ENCODE results near the gene ACSF3.

ACSF3 gene

DNA sequence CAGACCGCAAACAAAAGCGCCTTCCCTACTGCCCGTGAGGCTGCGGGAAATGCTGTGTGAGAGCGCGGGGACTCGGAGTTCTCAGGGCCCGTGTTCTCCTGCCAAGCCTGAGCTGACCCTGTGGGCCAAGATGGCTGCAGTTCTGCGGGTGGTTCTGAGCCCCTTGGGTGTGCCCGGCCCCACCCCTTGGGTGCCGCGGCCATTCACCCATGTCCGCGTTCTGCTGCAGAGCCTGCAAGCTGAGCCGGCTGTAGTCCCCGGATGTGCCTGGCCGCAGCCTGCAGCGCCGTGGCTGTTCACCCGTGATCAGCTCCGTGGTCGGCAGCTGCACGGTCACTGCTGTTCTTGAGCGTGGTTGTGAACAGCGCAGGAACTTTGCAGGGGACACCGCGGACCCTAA is 20.0 kb downstream of the ACSF3 start:
- no peak for DNase-seq (ENCODE audit: low read depth, low spot score)
- H3K36me3 ChIP-seq (ENCODE audit: insufficient read depth, low read length) = no peaks in the 10 kb centered on the region
- no peaks in the 10 kb centered on the region for H3K9me3 ChIP-seq (ENCODE audit: low read depth, low read length)
- no peak overlapping the region for H3K4me3 ChIP-seq
- no peak overlapping the region for H3K27ac ChIP-seq
- TF ChIP-seq EZH2 (IDR thresholded peaks at IDR 0.05) (no peak), POLR2AphosphoS5 (IDR thresholded peaks at IDR 0.05; ENCODE audit: borderline replicate concordance, low read depth, low read length) (no peak), FOXP2 (optimal IDR thresholded peaks at IDR 0.05; ENCODE audit: control extremely low read depth, extremely low read length, insufficient read depth) (no peak)
- H3K9ac ChIP-seq (ENCODE audit: insufficient read length) = no peak overlapping the region

DNA sequence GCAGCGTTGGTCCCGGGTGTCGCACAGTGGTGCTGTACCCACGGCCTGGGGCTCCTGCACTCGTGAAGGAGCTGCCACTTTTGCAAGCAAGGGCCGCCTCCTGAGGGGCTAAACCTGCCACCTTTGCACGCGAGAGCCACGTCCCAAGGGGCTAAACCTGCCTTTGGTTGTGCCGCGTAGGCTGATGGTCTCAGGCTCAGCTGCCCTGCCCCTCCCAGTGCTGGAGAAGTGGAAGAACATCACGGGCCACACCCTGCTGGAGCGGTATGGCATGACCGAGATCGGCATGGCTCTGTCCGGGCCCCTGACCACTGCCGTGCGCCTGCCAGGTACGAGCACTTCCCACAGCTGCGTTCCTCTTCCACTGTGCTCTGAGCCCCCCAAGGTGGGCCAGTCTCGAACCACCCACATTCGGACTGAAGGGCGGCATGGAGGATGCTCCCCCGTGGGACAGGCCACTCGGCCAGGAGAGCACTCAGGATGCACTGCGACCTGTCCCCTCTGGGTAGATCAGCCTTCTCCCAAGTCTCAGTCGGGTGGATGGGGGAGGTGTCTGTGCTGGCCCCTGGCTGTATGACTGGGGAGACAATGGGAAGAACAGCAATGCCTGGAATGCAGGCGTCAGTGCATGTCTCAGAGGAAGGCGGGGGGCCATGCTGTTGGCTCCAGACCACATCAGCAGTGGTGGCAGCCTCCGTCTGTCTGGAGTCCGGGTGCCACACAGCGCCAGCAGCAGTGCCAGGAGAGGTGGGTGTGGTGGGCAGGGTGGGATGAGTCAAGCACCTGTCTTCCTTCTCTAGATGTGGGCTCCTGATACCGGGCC is 20.7 kb downstream of the ACSF3 start:
- Histone ChIP-seq H3K9me3 (ENCODE audit: low read depth, low read length) (no peaks in the 10 kb centered on the region), H3K9ac (ENCODE audit: insufficient read length) (no peak overlapping the region), H3K36me3 (ENCODE audit: insufficient read depth, low read length) (no peaks in the 10 kb centered on the region), H3K27ac (no peak overlapping the region), H3K4me3 (no peak overlapping the region)
- TF ChIP-seq EZH2 (IDR thresholded peaks at IDR 0.05) (no peak), FOXP2 (optimal IDR thresholded peaks at IDR 0.05; ENCODE audit: control extremely low read depth, extremely low read length, insufficient read depth) (no peak)
- DNase-seq (ENCODE audit: low read depth, low spot score) = no peak

DNA sequence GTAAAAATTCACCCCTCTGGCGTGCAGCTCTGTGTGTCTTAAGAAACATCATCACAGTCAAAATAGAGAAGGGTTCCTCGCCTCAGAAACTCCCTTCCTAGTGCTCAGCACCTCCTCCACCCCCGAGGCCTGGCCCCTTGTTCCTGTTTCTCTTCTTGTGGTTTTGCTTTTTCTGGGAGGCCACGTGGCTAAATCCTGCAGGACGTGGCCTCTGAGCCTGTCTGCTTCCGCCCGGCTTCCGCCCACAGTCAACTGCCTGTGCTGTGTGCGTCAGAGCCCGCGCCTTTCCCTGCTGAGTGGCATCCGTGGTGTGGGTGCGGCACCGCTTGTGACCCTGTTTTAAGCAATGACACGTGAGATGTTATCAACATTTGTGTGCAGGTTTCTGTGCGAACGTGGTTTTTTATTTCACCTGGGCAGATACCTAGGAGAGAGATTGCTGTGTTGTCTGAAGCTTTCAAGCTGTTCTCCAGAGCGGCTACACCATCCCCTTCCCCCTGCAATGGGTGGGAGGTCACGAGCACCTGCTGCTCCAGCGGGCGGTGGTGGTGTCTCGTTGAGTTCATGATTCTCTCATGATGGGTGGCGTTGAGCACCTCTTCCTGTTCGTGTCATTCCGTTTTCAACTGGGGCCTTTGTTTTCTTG is 21.7 kb downstream of the ACSF3 start:
- Histone ChIP-seq H3K9me3 (ENCODE audit: low read depth, low read length) (no peaks in the 10 kb centered on the region), H3K36me3 (ENCODE audit: insufficient read depth, low read length) (no peaks in the 10 kb centered on the region), H3K4me3 (no peak overlapping the region), H3K27ac (no peak overlapping the region), H3K9ac (ENCODE audit: insufficient read length) (no peak overlapping the region)
- no peak for DNase-seq (ENCODE audit: low read depth, low spot score)
- TF ChIP-seq EZH2 (IDR thresholded peaks at IDR 0.05) (no peak), FOXP2 (optimal IDR thresholded peaks at IDR 0.05; ENCODE audit: control extremely low read depth, extremely low read length, insufficient read depth) (no peak), POLR2AphosphoS5 (IDR thresholded peaks at IDR 0.05; ENCODE audit: borderline replicate concordance, low read depth, low read length) (no peak)

DNA sequence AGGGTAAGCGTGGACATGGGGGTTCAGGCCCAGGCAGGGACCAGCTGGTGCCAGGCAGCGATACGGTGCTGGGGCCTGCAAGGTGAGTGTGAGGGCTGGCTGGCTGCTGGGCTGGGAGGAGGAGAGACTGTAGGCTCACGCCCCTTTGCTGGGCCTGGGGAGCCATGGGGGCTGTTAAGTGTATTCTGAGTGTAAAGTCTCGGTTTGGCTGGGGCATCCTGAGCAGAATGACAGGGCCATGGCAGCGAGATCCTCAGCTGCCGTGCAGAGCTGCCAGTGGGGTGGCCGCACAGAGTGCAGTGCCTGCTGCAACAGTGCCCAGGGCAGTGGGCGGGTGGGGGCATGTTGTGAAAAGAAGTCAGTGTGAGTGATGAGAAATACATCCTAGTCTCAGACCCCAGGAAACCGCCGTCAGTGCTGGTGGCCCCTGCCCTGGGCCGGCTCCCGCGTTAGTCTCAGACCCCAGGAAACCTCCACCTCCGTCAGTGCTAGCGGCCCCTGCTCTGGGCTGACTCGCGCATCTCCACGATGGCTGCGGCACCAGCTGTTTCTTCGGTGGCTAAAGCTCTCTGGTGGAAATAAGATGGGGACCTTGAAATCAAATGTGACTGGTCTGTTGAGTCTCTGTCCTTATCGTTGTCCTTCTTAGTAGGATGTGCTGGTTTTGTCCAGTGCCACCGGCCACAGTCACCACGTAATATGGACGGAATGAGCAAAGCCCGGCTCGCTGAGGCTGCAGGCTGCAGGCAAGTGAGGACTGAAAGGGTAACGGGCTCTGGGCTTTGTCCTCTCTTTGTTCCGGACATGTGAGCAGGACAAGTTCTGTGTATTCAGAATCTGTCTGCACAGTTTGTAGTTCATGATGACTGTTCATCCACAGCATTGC is 22.9 kb downstream of the ACSF3 start:
- Histone ChIP-seq H3K36me3 (ENCODE audit: insufficient read depth, low read length) (no peaks in the 10 kb centered on the region), H3K9me3 (ENCODE audit: low read depth, low read length) (no peaks in the 10 kb centered on the region), H3K4me3 (no peak overlapping the region), H3K27ac (no peak overlapping the region), H3K9ac (ENCODE audit: insufficient read length) (no peak overlapping the region)
- TF ChIP-seq POLR2AphosphoS5 (IDR thresholded peaks at IDR 0.05; ENCODE audit: borderline replicate concordance, low read depth, low read length) (no peak), EZH2 (IDR thresholded peaks at IDR 0.05) (no peak), FOXP2 (optimal IDR thresholded peaks at IDR 0.05; ENCODE audit: control extremely low read depth, extremely low read length, insufficient read depth) (no peak)
- DNase-seq (ENCODE audit: low read depth, low spot score) = no peak

DNA sequence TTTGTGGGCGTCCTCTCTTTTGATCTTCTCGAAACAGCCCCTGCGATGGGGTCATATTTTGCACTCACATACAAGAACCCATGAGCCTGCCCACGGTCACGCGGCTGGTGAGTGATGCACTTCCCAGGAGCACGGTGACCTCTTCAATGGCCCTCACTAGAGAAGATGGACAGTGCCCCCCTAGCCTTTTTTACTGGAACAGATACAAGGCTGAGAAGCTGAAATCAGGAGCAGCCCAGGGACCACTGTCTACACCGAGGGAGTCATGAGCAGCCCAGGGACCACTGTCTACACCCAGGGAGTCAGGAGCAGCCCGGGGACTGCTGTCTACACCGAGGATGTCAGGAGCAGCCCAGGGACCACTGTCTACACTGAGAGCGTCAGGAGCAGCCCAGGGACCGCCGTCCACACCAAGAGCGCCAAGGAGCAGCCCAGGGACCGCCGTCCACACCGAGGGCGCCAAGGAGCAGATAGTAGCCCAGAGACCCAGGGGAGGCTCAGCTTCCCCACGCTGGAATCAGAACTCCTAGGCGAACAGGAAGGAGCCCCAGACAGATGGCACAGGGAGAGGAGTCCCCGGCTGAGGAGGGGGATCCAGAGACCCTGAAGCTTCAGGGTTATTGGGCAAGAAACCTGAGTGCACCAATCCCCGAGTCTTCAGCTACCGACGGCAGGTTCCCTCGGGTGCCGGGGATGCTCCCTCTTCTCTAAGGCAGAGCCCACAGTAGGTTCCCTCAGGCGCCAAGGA is 23.7 kb downstream of the ACSF3 start:
- Histone ChIP-seq H3K9me3 (ENCODE audit: low read depth, low read length) (no peaks in the 10 kb centered on the region), H3K36me3 (ENCODE audit: insufficient read depth, low read length) (no peaks in the 10 kb centered on the region), H3K27ac (no peak overlapping the region), H3K9ac (ENCODE audit: insufficient read length) (no peak overlapping the region), H3K4me3 (no peak overlapping the region)
- TF ChIP-seq FOXP2 (optimal IDR thresholded peaks at IDR 0.05; ENCODE audit: control extremely low read depth, extremely low read length, insufficient read depth) (no peak), POLR2AphosphoS5 (IDR thresholded peaks at IDR 0.05; ENCODE audit: borderline replicate concordance, low read depth, low read length) (no peak), EZH2 (IDR thresholded peaks at IDR 0.05) (no peak)
- no peak for DNase-seq (ENCODE audit: low read depth, low spot score)

DNA sequence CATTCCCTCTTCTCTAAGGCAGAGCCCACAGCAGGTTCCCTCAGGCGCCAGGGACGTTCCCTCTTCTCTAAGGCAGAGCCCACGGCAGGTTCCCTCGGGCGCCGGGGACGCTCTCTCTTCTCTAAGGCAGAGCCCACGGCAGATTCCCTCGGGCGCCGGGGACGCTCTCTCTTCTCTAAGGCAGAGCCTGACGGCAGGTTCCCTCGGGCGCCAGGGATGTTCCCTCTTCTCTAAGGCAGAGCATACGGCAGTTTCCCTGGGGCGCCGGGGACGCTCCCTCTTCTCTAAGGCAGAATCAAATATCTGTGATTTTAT is 24.3 kb downstream of the ACSF3 start:
- TF ChIP-seq POLR2AphosphoS5 (IDR thresholded peaks at IDR 0.05; ENCODE audit: borderline replicate concordance, low read depth, low read length) = no peak
- no peak for TF ChIP-seq FOXP2 (optimal IDR thresholded peaks at IDR 0.05; ENCODE audit: control extremely low read depth, extremely low read length, insufficient read depth)
- no peaks in the 10 kb centered on the region for H3K36me3 ChIP-seq (ENCODE audit: insufficient read depth, low read length)
- no peak overlapping the region for H3K27ac ChIP-seq
- no peak overlapping the region for H3K4me3 ChIP-seq
- DNase-seq (ENCODE audit: low read depth, low spot score) = no peak
- no peak overlapping the region for H3K9ac ChIP-seq (ENCODE audit: insufficient read length)
- no peaks in the 10 kb centered on the region for H3K9me3 ChIP-seq (ENCODE audit: low read depth, low read length)

DNA sequence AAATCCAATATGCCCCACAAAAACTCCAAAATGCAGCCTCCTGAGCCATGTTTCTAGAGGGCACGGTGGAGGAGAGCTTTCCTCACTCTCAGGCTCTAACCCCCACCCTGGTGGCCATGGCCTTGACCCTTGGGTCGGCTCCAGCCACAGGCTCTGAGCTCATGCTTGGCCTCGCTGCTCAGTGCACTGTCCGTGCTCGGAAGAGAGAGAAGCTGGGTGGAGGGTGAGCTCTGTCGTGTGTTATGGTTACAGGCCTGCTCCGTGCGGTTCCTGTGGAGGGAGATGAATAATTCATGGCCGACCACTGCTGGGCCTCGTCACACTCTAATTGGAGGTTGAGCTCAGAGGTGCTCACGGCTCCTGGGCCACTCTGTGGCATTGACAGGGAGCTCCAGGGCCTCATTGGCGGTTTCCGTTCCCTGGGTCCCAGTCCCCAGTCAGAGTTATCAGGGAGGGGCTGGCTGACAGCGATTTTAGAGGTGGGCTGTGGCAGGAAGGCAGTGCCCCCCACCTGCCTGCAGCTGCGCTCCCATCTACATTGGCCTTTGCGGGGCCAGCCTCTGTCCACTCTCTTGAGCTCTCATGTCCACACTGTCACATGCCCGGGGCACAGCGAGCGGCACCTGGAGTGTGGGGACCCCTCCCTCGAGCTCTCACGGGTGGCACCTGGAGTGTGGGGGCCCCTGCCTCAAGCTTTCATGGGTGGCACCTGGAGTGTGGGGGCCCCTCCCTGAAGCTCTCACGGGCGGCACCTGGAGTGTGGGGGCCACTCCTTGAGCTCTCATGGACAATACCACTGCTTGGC is 24.9 kb downstream of the ACSF3 start:
- DNase-seq (ENCODE audit: low read depth, low spot score) = peak; percentile 5
- Histone ChIP-seq H3K4me3 (no peak overlapping the region), H3K36me3 (ENCODE audit: insufficient read depth, low read length) (no peaks in the 10 kb centered on the region), H3K27ac (no peak overlapping the region), H3K9ac (ENCODE audit: insufficient read length) (no peak overlapping the region), H3K9me3 (ENCODE audit: low read depth, low read length) (no peaks in the 10 kb centered on the region)
- TF ChIP-seq EZH2 (IDR thresholded peaks at IDR 0.05) = no peak
- TF ChIP-seq FOXP2 (optimal IDR thresholded peaks at IDR 0.05; ENCODE audit: control extremely low read depth, extremely low read length, insufficient read depth) = no peak
- no peak for TF ChIP-seq POLR2AphosphoS5 (IDR thresholded peaks at IDR 0.05; ENCODE audit: borderline replicate concordance, low read depth, low read length)

Data from SK-N-MC (cell line).